ENCODE data around the gene ARHGEF4.

DNA sequence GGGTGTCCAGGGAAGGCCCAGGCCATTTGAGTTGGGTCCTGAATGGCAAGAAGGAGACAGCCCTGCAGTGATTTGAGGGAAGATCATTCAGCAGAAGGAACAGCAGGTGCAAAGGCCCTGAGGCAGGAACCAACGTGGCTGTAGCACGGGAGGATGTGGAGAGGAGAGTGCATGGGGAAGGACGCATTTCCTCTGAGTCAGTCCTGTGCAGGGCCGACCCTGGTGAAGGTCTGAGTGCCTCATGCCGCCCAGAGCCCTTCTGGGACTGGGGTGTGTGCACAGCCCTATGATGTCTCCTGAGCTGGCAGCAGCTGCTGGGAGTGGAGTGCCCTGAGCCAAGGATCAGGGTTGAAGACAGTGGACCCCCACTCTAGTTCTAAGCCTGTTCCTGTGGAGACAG is 17.9 kb upstream of the ARHGEF4 start:
- no peak for TF ChIP-seq POLR2AphosphoS5 (IDR thresholded peaks at IDR 0.05)
- TF ChIP-seq, protein P1, sequence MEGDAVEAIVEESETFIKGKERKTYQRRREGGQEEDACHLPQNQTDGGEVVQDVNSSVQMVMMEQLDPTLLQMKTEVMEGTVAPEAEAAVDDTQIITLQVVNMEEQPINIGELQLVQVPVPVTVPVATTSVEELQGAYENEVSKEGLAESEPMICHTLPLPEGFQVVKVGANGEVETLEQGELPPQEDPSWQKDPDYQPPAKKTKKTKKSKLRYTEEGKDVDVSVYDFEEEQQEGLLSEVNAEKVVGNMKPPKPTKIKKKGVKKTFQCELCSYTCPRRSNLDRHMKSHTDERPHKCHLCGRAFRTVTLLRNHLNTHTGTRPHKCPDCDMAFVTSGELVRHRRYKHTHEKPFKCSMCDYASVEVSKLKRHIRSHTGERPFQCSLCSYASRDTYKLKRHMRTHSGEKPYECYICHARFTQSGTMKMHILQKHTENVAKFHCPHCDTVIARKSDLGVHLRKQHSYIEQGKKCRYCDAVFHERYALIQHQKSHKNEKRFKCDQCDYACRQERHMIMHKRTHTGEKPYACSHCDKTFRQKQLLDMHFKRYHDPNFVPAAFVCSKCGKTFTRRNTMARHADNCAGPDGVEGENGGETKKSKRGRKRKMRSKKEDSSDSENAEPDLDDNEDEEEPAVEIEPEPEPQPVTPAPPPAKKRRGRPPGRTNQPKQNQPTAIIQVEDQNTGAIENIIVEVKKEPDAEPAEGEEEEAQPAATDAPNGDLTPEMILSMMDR (IDR thresholded peaks at IDR 0.05) = no peak
- TF ChIP-seq POLR2A (IDR thresholded peaks at IDR 0.05) = no peak
- no peak for TF ChIP-seq EP300 (IDR thresholded peaks at IDR 0.05)

All from sigmoid colon (tissue), 4 donors.